ENCODE measurements around the gene JAM3. TPM values are rescaled to one million over a fixed set of nuclear protein-coding genes. Genes with fewer than 3 reads are reported as not detected.
A peak's percentile ranks its signal among the peaks of the same experiment; 100 is the strongest.

The JAM3 gene
- total RNA-seq (2014; rRNA removed; shearing (Covaris generic)): 63.7 and 65.1 TPM in 2 replicates
- 46.2 and 48.2 TPM in 2 replicates for polyA plus RNA-seq (2016; fragmentation: Nextera tagmentation; extraction: Ambion mirVana)

GRCh38 chr11:134068829-134069425 is at the start of gene JAM3:
Gene JAM3 (plus strand): TSS chr11:134069072. CDS start chr11:134069084, 12 bp downstream.
- Histone ChIP-seq H3F3A (ENCODE audit: insufficient read depth) (0 out of 2 replicates have a peak, but pooled peaks cover 2% of the 10 kb centered on the region), H3K4me1 (ENCODE audit: insufficient read depth) (0 out of 2 replicates have a peak, but pooled peaks cover 2% of the 10 kb centered on the region), H3K36me3 (ENCODE audit: low read depth) (no peaks in the 10 kb centered on the region), H3K4me2 (ENCODE audit: unreplicated experiment) (peak within 1 kb of the TSS; percentile 79), H4K20me1 (ENCODE audit: insufficient read depth) (no peaks in the 10 kb centered on the region), H3K4me3 (peak within 1 kb of the TSS; percentile 96), H3K27ac (peak within 1 kb of the TSS; percentile 43), H3K9me2 (ENCODE audit: insufficient read depth) (no peaks in the 10 kb centered on the region), H3K27me3 (replicated peaks; ENCODE audit: insufficient read depth) (0 out of 2 replicates have a peak, but pooled peaks cover 8% of the 10 kb centered on the region), H3K79me2 (ENCODE audit: insufficient read depth) (peaks cover 48% of the 10 kb centered on the region), H3K9ac (peak within 1 kb of the TSS; percentile 88), H3K9me3 (ENCODE audit: low read depth) (no peaks in the 10 kb centered on the region), H2AFZ (peak within 1 kb of the TSS; percentile 94)
- TF ChIP-seq EZH2 (IDR thresholded peaks at IDR 0.05; ENCODE audit: insufficient read depth, poor library complexity, severe bottlenecking) (no peak), EZH2phosphoT487 (IDR thresholded peaks at IDR 0.05; ENCODE audit: insufficient read depth, low read depth) (no peak)
- peak; percentile 99 for DNase-seq
- in situ Hi-C loops (cut with MboI): no loop called here
- 0 to 3% methylated on average over 43 to 53 of the region's 57 CpGs for WGBS, 2 experiments (ENCODE audit: low coverage in 1 of 2, low lambda C conversion rate in 2 of 2, missing lambda C conversion rate in 2 of 2)

GRCh38 chr11:134019500-134019899 is 49.4 kb upstream of the JAM3 start:
- TF ChIP-seq EZH2 (IDR thresholded peaks at IDR 0.05; ENCODE audit: insufficient read depth, poor library complexity, severe bottlenecking) (no peak), EZH2phosphoT487 (IDR thresholded peaks at IDR 0.05; ENCODE audit: insufficient read depth, low read depth) (no peak)
- Histone ChIP-seq H2AFZ (no peak overlapping the region), H3F3A (ENCODE audit: insufficient read depth) (no peaks in the 10 kb centered on the region), H3K4me3 (no peak overlapping the region), H3K9me3 (ENCODE audit: low read depth) (no peaks in the 10 kb centered on the region), H3K27me3 (replicated peaks; ENCODE audit: insufficient read depth) (peaks cover 20% of the 10 kb centered on the region), H3K36me3 (ENCODE audit: low read depth) (no peaks in the 10 kb centered on the region), H3K4me1 (ENCODE audit: insufficient read depth) (peaks cover 5% of the 10 kb centered on the region; the same call in 1 of the 2 replicates), H3K9me2 (ENCODE audit: insufficient read depth) (no peaks in the 10 kb centered on the region), H3K79me2 (ENCODE audit: insufficient read depth) (no peaks in the 10 kb centered on the region), H3K9ac (no peak overlapping the region), H3K27ac (no peak overlapping the region), H4K20me1 (ENCODE audit: insufficient read depth) (no peaks in the 10 kb centered on the region), H3K4me2 (ENCODE audit: unreplicated experiment) (no peak overlapping the region)
- in situ Hi-C loops (cut with MboI): no loop called here
- DNase-seq: no peak
- 51% methylated on average over 7 of the region's 7 CpGs for WGBS, 2 experiments (ENCODE audit: low coverage in 1 of 2, low lambda C conversion rate in 2 of 2, missing lambda C conversion rate in 2 of 2)

- Histone ChIP-seq H3K27me3 (replicated peaks; ENCODE audit: insufficient read depth) (peaks cover 20% of the 10 kb centered on the region), H3K9me3 (ENCODE audit: low read depth) (no peaks in the 10 kb centered on the region), H3F3A (ENCODE audit: insufficient read depth) (no peaks in the 10 kb centered on the region), H4K20me1 (ENCODE audit: insufficient read depth) (no peaks in the 10 kb centered on the region), H3K4me2 (ENCODE audit: unreplicated experiment) (no peak overlapping the region), H2AFZ (no peak overlapping the region), H3K4me3 (no peak overlapping the region), H3K4me1 (ENCODE audit: insufficient read depth) (peaks cover 5% of the 10 kb centered on the region; the same call in 1 of the 2 replicates), H3K36me3 (ENCODE audit: low read depth) (no peaks in the 10 kb centered on the region), H3K9ac (no peak overlapping the region), H3K9me2 (ENCODE audit: insufficient read depth) (no peaks in the 10 kb centered on the region), H3K27ac (no peak overlapping the region), H3K79me2 (ENCODE audit: insufficient read depth) (no peaks in the 10 kb centered on the region)
- TF ChIP-seq EZH2phosphoT487 (IDR thresholded peaks at IDR 0.05; ENCODE audit: insufficient read depth, low read depth) (no peak), EZH2 (IDR thresholded peaks at IDR 0.05; ENCODE audit: insufficient read depth, poor library complexity, severe bottlenecking) (no peak)
- 82 to 87% methylated on average over 12 to 13 of the region's 13 CpGs for WGBS, 2 experiments (ENCODE audit: low coverage in 1 of 2, low lambda C conversion rate in 2 of 2, missing lambda C conversion rate in 2 of 2)
- DNase-seq: no peak
- in situ Hi-C loops (cut with MboI): no loop called here
Observed at GRCh38 chr11:134020598-134020997, 48.3 kb upstream of the JAM3 start.

- Histone ChIP-seq H3K27me3 (replicated peaks; ENCODE audit: insufficient read depth) (peaks cover 19% of the 10 kb centered on the region), H3K4me3 (no peak overlapping the region), H3K9ac (no peak overlapping the region), H3K4me1 (ENCODE audit: insufficient read depth) (peaks cover 5% of the 10 kb centered on the region; the same call in 1 of the 2 replicates), H3K9me2 (ENCODE audit: insufficient read depth) (no peaks in the 10 kb centered on the region), H2AFZ (no peak overlapping the region), H3K27ac (no peak overlapping the region), H4K20me1 (ENCODE audit: insufficient read depth) (no peaks in the 10 kb centered on the region), H3K36me3 (ENCODE audit: low read depth) (no peaks in the 10 kb centered on the region), H3K4me2 (ENCODE audit: unreplicated experiment) (no peak overlapping the region), H3K9me3 (ENCODE audit: low read depth) (no peaks in the 10 kb centered on the region), H3F3A (ENCODE audit: insufficient read depth) (no peaks in the 10 kb centered on the region), H3K79me2 (ENCODE audit: insufficient read depth) (no peaks in the 10 kb centered on the region)
- no peak for TF ChIP-seq EZH2phosphoT487 (IDR thresholded peaks at IDR 0.05; ENCODE audit: insufficient read depth, low read depth)
- no peak for TF ChIP-seq EZH2 (IDR thresholded peaks at IDR 0.05; ENCODE audit: insufficient read depth, poor library complexity, severe bottlenecking)
- in situ Hi-C loops (cut with MboI): no loop called here
- no peak for DNase-seq
- WGBS, 2 experiments (ENCODE audit: low coverage in 1 of 2, low lambda C conversion rate in 2 of 2, missing lambda C conversion rate in 2 of 2): 90% methylated on average over 7 of the region's 7 CpGs
Observed at GRCh38 chr11:134021326-134021725, 47.5 kb upstream of the JAM3 start.
